ENCODE measurements around the gene MANSC4. TPM values are rescaled to one million over a fixed set of nuclear protein-coding genes. Genes with fewer than 3 reads are reported as not detected.

MANSC4 gene
- total and polyA plus RNA-seq, 10 of the 15 experiments (the other 5 are each of a cell fraction or from before 2014, with no cell fraction given), result 0.18 to 0.21 (median 0.19) TPM; not detected in 7

DNA sequence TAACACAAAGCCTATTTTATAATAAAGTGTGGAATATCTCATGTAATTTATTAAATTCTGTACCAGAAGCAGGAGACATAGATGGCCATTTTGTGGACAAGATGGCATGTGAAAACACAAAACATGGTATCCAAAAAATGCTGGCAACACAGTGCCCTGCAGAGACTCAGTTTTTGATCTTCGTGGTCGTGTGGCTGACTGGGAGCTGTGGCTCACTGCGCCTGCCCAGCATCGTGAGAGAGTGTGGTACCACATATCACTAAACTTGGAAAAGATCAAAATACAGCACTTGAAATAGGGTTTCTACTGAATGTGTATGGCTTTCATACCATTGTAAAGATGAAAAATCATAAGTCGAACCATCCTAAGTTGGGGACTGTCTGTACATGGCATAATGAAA lies 43.0 kb upstream of the MANSC4 start:
- Histone ChIP-seq H3K9ac (ENCODE audit: control insufficient read depth, insufficient read depth, low read length) (no peak overlapping the region), H3K4me1 (ENCODE audit: control insufficient read depth, insufficient read depth, low read length) (peaks cover 34% of the 10 kb centered on the region), H3K9me3 (replicated peaks; ENCODE audit: control insufficient read depth, insufficient read depth, low read length) (no peaks in the 10 kb centered on the region), H3K4me2 (ENCODE audit: control insufficient read depth, insufficient read depth) (peak overlapping the region; percentile 94), H3K36me3 (ENCODE audit: control insufficient read depth in 2 of 2, insufficient read depth in 2 of 2, low read length in 1 of 2) (no peaks in the 10 kb centered on the region), H3K79me2 (ENCODE audit: control insufficient read depth, insufficient read depth, low read length) (no peaks in the 10 kb centered on the region), H3K4me3 (no peak overlapping the region), H3K27me3 (replicated peaks in 1 of 2; ENCODE audit: control insufficient read depth in 2 of 2, insufficient read depth in 2 of 2, low read length in 1 of 2) (no peaks in the 10 kb centered on the region; a peak in 1 of 4 replicates), H3K27ac (ENCODE audit: control insufficient read depth, insufficient read depth) (no peak overlapping the region), H2AFZ (ENCODE audit: control insufficient read depth, low read depth, low read length) (no peak overlapping the region), H4K20me1 (ENCODE audit: control insufficient read depth, insufficient read depth) (no peaks in the 10 kb centered on the region)
- ChIA-PET CTCF (interaction anchor here (1.9 to 5.5 kb wide), 3 partner anchors 23 to 115 kb away, joined by 5 to 122 read pairs (median 16); no protein-coding TSS in a partner anchor), RAD21 (ENCODE audit: unreplicated experiment) (interaction anchor here (1.4 to 3.9 kb wide), 3 partner anchors 43 to 118 kb away, joined by 5 to 43 read pairs (median 12); partner anchors contain the start of genes KLHL42 and MANSC4), SMC1A (ENCODE audit: uncharacterized antibody, unreplicated experiment) (interaction anchor here (1.6 to 4.6 kb wide), 2 partner anchors 88 to 113 kb away, joined by 7 to 70 read pairs; no protein-coding TSS in a partner anchor), POLR2A (no interaction called here)
- BruUV-seq (replicated peaks), result no TSS peak
- intact Hi-C loops (cut with micrococcal nuclease; ENCODE audit: unreplicated experiment) (loop anchor here (5.0 kb wide), 1 partner anchor 69 kb away; no protein-coding TSS in a partner anchor), in situ Hi-C loops (cut with MboI) (no loop called here)
- FAIRE-seq, result no peak
- whole genome bisulfite sequencing (ENCODE audit: insufficient coverage, insufficient replicate concordance, low lambda C conversion rate, missing lambda C conversion rate), result 41% methylated on average over 5 of the region's 5 CpGs
- no peak for DNase-seq (ENCODE audit: low read depth, low spot score)
- ATAC-seq, result no peak
- TF ChIP-seq, protein P1, sequence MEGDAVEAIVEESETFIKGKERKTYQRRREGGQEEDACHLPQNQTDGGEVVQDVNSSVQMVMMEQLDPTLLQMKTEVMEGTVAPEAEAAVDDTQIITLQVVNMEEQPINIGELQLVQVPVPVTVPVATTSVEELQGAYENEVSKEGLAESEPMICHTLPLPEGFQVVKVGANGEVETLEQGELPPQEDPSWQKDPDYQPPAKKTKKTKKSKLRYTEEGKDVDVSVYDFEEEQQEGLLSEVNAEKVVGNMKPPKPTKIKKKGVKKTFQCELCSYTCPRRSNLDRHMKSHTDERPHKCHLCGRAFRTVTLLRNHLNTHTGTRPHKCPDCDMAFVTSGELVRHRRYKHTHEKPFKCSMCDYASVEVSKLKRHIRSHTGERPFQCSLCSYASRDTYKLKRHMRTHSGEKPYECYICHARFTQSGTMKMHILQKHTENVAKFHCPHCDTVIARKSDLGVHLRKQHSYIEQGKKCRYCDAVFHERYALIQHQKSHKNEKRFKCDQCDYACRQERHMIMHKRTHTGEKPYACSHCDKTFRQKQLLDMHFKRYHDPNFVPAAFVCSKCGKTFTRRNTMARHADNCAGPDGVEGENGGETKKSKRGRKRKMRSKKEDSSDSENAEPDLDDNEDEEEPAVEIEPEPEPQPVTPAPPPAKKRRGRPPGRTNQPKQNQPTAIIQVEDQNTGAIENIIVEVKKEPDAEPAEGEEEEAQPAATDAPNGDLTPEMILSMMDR (IDR thresholded peaks at IDR 0.05 in 2 of 3, conservative IDR thresholded peaks at IDR 0.05 in 1 of 3; ENCODE audit: control insufficient read depth in 2 of 3, extremely low read depth in 1 of 3, insufficient read depth in 1 of 3, low read depth in 3 of 3, low read length in 3 of 3), result no peak
- TF ChIP-seq EED (IDR thresholded peaks at IDR 0.05; ENCODE audit: low read depth) (no peak), RELA (IDR thresholded peaks at IDR 0.05; ENCODE audit: borderline replicate concordance, partially characterized antibody) (no peak), HCFC1 (IDR thresholded peaks at IDR 0.05; ENCODE audit: low read length) (no peak), RUNX3 (IDR thresholded peaks at IDR 0.05; ENCODE audit: low read length) (no peak), SIX5 (IDR thresholded peaks at IDR 0.05; ENCODE audit: low read depth, low read length, severe bottlenecking) (no peak), ZNF274 (IDR thresholded peaks at IDR 0.05; ENCODE audit: insufficient read depth, insufficient read length) (no peak), TCF3 (IDR thresholded peaks at IDR 0.05; ENCODE audit: borderline replicate concordance, insufficient read depth, low read depth, low read length) (no peak), EGR1 (IDR thresholded peaks at IDR 0.05; ENCODE audit: borderline replicate concordance in 1 of 2, low read depth in 2 of 2, low read length in 2 of 2) (no peak)
- TF ChIP-seq, protein P2, sequence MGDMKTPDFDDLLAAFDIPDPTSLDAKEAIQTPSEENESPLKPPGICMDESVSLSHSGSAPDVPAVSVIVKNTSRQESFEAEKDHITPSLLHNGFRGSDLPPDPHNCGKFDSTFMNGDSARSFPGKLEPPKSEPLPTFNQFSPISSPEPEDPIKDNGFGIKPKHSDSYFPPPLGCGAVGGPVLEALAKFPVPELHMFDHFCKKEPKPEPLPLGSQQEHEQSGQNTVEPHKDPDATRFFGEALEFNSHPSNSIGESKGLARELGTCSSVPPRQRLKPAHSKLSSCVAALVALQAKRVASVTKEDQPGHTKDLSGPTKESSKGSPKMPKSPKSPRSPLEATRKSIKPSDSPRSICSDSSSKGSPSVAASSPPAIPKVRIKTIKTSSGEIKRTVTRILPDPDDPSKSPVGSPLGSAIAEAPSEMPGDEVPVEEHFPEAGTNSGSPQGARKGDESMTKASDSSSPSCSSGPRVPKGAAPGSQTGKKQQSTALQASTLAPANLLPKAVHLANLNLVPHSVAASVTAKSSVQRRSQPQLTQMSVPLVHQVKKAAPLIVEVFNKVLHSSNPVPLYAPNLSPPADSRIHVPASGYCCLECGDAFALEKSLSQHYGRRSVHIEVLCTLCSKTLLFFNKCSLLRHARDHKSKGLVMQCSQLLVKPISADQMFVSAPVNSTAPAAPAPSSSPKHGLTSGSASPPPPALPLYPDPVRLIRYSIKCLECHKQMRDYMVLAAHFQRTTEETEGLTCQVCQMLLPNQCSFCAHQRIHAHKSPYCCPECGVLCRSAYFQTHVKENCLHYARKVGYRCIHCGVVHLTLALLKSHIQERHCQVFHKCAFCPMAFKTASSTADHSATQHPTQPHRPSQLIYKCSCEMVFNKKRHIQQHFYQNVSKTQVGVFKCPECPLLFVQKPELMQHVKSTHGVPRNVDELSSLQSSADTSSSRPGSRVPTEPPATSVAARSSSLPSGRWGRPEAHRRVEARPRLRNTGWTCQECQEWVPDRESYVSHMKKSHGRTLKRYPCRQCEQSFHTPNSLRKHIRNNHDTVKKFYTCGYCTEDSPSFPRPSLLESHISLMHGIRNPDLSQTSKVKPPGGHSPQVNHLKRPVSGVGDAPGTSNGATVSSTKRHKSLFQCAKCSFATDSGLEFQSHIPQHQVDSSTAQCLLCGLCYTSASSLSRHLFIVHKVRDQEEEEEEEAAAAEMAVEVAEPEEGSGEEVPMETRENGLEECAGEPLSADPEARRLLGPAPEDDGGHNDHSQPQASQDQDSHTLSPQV (IDR thresholded peaks at IDR 0.05), result no peak
- TF ChIP-seq, protein P3, sequence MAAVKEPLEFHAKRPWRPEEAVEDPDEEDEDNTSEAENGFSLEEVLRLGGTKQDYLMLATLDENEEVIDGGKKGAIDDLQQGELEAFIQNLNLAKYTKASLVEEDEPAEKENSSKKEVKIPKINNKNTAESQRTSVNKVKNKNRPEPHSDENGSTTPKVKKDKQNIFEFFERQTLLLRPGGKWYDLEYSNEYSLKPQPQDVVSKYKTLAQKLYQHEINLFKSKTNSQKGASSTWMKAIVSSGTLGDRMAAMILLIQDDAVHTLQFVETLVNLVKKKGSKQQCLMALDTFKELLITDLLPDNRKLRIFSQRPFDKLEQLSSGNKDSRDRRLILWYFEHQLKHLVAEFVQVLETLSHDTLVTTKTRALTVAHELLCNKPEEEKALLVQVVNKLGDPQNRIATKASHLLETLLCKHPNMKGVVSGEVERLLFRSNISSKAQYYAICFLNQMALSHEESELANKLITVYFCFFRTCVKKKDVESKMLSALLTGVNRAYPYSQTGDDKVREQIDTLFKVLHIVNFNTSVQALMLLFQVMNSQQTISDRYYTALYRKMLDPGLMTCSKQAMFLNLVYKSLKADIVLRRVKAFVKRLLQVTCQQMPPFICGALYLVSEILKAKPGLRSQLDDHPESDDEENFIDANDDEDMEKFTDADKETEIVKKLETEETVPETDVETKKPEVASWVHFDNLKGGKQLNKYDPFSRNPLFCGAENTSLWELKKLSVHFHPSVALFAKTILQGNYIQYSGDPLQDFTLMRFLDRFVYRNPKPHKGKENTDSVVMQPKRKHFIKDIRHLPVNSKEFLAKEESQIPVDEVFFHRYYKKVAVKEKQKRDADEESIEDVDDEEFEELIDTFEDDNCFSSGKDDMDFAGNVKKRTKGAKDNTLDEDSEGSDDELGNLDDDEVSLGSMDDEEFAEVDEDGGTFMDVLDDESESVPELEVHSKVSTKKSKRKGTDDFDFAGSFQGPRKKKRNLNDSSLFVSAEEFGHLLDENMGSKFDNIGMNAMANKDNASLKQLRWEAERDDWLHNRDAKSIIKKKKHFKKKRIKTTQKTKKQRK (IDR thresholded peaks at IDR 0.05; ENCODE audit: low read depth, low read length), result no peak
- TF ChIP-seq, protein P4, sequence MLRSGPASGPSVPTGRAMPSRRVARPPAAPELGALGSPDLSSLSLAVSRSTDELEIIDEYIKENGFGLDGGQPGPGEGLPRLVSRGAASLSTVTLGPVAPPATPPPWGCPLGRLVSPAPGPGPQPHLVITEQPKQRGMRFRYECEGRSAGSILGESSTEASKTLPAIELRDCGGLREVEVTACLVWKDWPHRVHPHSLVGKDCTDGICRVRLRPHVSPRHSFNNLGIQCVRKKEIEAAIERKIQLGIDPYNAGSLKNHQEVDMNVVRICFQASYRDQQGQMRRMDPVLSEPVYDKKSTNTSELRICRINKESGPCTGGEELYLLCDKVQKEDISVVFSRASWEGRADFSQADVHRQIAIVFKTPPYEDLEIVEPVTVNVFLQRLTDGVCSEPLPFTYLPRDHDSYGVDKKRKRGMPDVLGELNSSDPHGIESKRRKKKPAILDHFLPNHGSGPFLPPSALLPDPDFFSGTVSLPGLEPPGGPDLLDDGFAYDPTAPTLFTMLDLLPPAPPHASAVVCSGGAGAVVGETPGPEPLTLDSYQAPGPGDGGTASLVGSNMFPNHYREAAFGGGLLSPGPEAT (IDR thresholded peaks at IDR 0.05; ENCODE audit: low read depth), result no peak

All from GM12878 (cell line).